Measurements from ENCODE around the gene GALNTL6. TPM values are rescaled to one million over a fixed set of nuclear protein-coding genes. Genes with fewer than 3 reads are reported as not detected.

The GALNTL6 gene
- total and polyA plus RNA-seq, 2 donors (not counting 1 experiment from before 2014, with no cell fraction given) = 0.99 to 1.1 TPM

DNA sequence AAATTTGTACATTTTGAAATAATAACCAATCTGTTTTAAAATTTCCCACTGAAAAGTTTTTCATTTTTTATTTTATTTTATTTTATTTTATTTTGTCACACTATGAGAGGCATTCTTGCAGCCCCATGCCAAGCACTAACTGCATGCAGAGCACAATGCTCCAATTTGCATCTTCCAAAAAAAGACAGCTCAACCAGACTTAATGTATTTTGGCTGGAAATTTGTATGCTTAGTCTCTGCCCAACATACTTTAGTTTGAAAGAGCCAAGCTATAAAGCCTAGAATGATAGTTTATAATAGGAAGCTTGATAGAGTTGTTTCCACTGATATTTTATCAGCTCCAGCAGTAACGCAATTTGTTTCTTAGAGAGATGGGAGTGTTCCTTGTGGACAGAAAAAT is 235.5 kb downstream of the GALNTL6 start:
- no peaks in the 10 kb centered on the region for H3K27me3 Mint-ChIP-seq
- CTCF ChIA-PET = no interaction called here
- Histone ChIP-seq H3K27me3 (replicated peaks in 1 of 4; ENCODE audit: control extremely low read depth in 1 of 4, control insufficient read depth in 3 of 4, insufficient read depth in 4 of 4, low read length in 3 of 4) (no peaks in the 10 kb centered on the region), H3K79me2 (ENCODE audit: control insufficient read depth, insufficient read depth, low read length) (no peaks in the 10 kb centered on the region), H3K9ac (ENCODE audit: low read length) (no peak overlapping the region), H3K4me3 (ENCODE audit: control extremely low read depth in 1 of 5, extremely low read depth in 1 of 5, insufficient read depth in 1 of 5, low read depth in 2 of 5, low read length in 4 of 5) (no peak overlapping the region), H4K20me1 (ENCODE audit: control insufficient read depth, insufficient read depth, low read length, poor library complexity, severe bottlenecking) (no peaks in the 10 kb centered on the region), H3K4me2 (replicated peaks; ENCODE audit: low read depth, low read length, poor library complexity, severe bottlenecking) (no peak overlapping the region), H3K9me3 (ENCODE audit: control extremely low read depth in 1 of 3, control insufficient read depth in 2 of 3, insufficient read depth in 1 of 3, low read length in 2 of 3) (no peaks in the 10 kb centered on the region), H3K36me3 (replicated peaks in 1 of 2; ENCODE audit: control extremely low read depth in 1 of 2, control insufficient read depth in 1 of 2, extremely low read depth in 1 of 2, insufficient read depth in 2 of 2, low read length in 1 of 2) (no peaks in the 10 kb centered on the region), H3K27ac (ENCODE audit: low read length in 2 of 2) (no peak overlapping the region), H3K4me1 (ENCODE audit: control insufficient read depth in 2 of 2, insufficient read depth in 2 of 2, low read length in 2 of 2) (no peaks in the 10 kb centered on the region), H2AFZ (ENCODE audit: insufficient read depth, low read depth, low read length, poor library complexity, severe bottlenecking) (no peak overlapping the region)
- ATAC-seq (ENCODE audit: low read depth) (no peak), DNase-seq (no peak)
- H3K4me1 Mint-ChIP-seq = no peaks in the 10 kb centered on the region
- no peak overlapping the region for H3K4me3 Mint-ChIP-seq
- 100% methylated on average over 1 of the region's 1 CpG for WGBS (ENCODE audit: insufficient coverage)
- no peaks in the 10 kb centered on the region for H3K9me3 Mint-ChIP-seq (ENCODE audit: insufficient read depth)
- TF ChIP-seq, protein P1, sequence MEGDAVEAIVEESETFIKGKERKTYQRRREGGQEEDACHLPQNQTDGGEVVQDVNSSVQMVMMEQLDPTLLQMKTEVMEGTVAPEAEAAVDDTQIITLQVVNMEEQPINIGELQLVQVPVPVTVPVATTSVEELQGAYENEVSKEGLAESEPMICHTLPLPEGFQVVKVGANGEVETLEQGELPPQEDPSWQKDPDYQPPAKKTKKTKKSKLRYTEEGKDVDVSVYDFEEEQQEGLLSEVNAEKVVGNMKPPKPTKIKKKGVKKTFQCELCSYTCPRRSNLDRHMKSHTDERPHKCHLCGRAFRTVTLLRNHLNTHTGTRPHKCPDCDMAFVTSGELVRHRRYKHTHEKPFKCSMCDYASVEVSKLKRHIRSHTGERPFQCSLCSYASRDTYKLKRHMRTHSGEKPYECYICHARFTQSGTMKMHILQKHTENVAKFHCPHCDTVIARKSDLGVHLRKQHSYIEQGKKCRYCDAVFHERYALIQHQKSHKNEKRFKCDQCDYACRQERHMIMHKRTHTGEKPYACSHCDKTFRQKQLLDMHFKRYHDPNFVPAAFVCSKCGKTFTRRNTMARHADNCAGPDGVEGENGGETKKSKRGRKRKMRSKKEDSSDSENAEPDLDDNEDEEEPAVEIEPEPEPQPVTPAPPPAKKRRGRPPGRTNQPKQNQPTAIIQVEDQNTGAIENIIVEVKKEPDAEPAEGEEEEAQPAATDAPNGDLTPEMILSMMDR (IDR thresholded peaks at IDR 0.05) = no peak
- TF ChIP-seq EZH2 (IDR thresholded peaks at IDR 0.05; ENCODE audit: borderline replicate concordance, insufficient read depth, low read depth, low read length, poor library complexity, severe bottlenecking) = no peak
- intact Hi-C loops (cut with micrococcal nuclease) = no loop called here
- H3K27ac Mint-ChIP-seq = no peak overlapping the region
- POLR2A ChIA-PET = no interaction called here

DNA sequence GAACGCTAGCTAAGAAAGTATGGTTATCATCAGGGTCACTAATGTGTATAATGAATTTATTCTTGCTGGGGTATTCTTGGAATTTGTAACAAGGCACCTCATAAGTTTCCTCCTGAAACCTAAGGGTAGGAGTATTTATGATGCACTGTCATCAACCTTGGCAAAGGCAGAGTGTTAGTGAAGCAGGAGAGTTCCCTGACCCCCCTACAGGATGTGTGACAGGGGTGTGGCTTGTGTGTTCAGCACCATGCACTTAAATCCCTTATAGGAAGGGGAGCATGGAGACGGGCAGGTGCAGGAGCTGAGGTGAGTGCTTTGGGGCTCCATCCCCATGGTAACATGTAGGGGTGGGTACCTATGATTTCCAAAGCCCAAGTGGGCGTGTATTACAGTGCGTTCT is 237.7 kb downstream of the GALNTL6 start:
- Histone ChIP-seq H3K27ac (ENCODE audit: low read length in 2 of 2) (no peak overlapping the region), H3K36me3 (replicated peaks in 1 of 2; ENCODE audit: control extremely low read depth in 1 of 2, control insufficient read depth in 1 of 2, extremely low read depth in 1 of 2, insufficient read depth in 2 of 2, low read length in 1 of 2) (no peaks in the 10 kb centered on the region), H3K4me2 (replicated peaks; ENCODE audit: low read depth, low read length, poor library complexity, severe bottlenecking) (no peak overlapping the region), H4K20me1 (ENCODE audit: control insufficient read depth, insufficient read depth, low read length, poor library complexity, severe bottlenecking) (no peaks in the 10 kb centered on the region), H3K27me3 (replicated peaks in 1 of 4; ENCODE audit: control extremely low read depth in 1 of 4, control insufficient read depth in 3 of 4, insufficient read depth in 4 of 4, low read length in 3 of 4) (no peaks in the 10 kb centered on the region), H2AFZ (ENCODE audit: insufficient read depth, low read depth, low read length, poor library complexity, severe bottlenecking) (no peak overlapping the region), H3K4me3 (ENCODE audit: control extremely low read depth in 1 of 5, extremely low read depth in 1 of 5, insufficient read depth in 1 of 5, low read depth in 2 of 5, low read length in 4 of 5) (no peak overlapping the region), H3K79me2 (ENCODE audit: control insufficient read depth, insufficient read depth, low read length) (no peaks in the 10 kb centered on the region), H3K4me1 (ENCODE audit: control insufficient read depth in 2 of 2, insufficient read depth in 2 of 2, low read length in 2 of 2) (no peaks in the 10 kb centered on the region), H3K9me3 (ENCODE audit: control extremely low read depth in 1 of 3, control insufficient read depth in 2 of 3, insufficient read depth in 1 of 3, low read length in 2 of 3) (no peaks in the 10 kb centered on the region), H3K9ac (ENCODE audit: low read length) (no peak overlapping the region)
- ChIA-PET POLR2A (no interaction called here), CTCF (no interaction called here)
- ATAC-seq (ENCODE audit: low read depth) (no peak), DNase-seq (no peak)
- TF ChIP-seq, protein P1 (IDR thresholded peaks at IDR 0.05) = no peak
- no peak for TF ChIP-seq EZH2 (IDR thresholded peaks at IDR 0.05; ENCODE audit: borderline replicate concordance, insufficient read depth, low read depth, low read length, poor library complexity, severe bottlenecking)
- Mint-ChIP-seq H3K4me1 (no peaks in the 10 kb centered on the region), H3K9me3 (ENCODE audit: insufficient read depth) (no peaks in the 10 kb centered on the region), H3K27me3 (no peaks in the 10 kb centered on the region), H3K4me3 (no peak overlapping the region), H3K27ac (no peak overlapping the region)
- intact Hi-C loops (cut with micrococcal nuclease) = no loop called here
- WGBS (ENCODE audit: insufficient coverage) = 73% methylated on average over 3 of the region's 4 CpGs
